MM.1S (cell line): Measurements from ENCODE around the gene LIN7A.

Experiments
- DNase-seq: peaks from one replicate; pipeline ENCODE4 v3.0.0-alpha.2; 2015
- H2AFZ ChIP-seq: fragments of 300-600 bp; sonication (generic); 2 replicates; pipeline ENCODE4 v1.6.0; 2016; ENCODE audit warnings: antibody characterized with exemption, low read length
- H3F3A ChIP-seq: fragments of 300-600 bp; sonication (generic); 2 replicates; pipeline ENCODE4 v1.6.1; 2016; ENCODE audit warnings: mild to moderate bottlenecking, antibody characterized with exemption, low read length, moderate library complexity, mixed read lengths; ENCODE audit not compliant: insufficient read depth
- H3K27ac ChIP-seq: fragments of 300-600 bp; sonication (generic); 2 replicates; pipeline ENCODE4 v1.5.1; 2016; ENCODE audit warnings: mild to moderate bottlenecking, low read length
- H3K27me3 ChIP-seq: fragments of 300-600 bp; sonication (generic); replicated peaks from 2 replicates; pipeline ENCODE4 v1.6.0; 2016; ENCODE audit warnings: low read length; ENCODE audit not compliant: insufficient read depth
- H3K36me3 ChIP-seq: fragments of 300-600 bp; sonication (generic); replicated peaks from 2 replicates; pipeline ENCODE4 v1.6.1; 2016; ENCODE audit warnings: mild to moderate bottlenecking, low read length, mixed read lengths; ENCODE audit not compliant: insufficient read depth
- H3K4me1 ChIP-seq: fragments of 300-600 bp; sonication (generic); 2 replicates; pipeline ENCODE4 v1.6.1; 2016; ENCODE audit warnings: low read length, mixed read lengths
- H3K4me2 ChIP-seq: fragments of 300-600 bp; sonication (generic); 2 replicates; pipeline ENCODE4 v1.6.0; 2016; ENCODE audit warnings: low read depth, low read length
- H3K4me3 ChIP-seq: fragments of 300-600 bp; sonication (generic); 2 replicates; pipeline ENCODE4 v1.5.1; 2016; ENCODE audit warnings: low read length, mixed read lengths
- H3K79me2 ChIP-seq: fragments of 300-600 bp; sonication (generic); 2 replicates; pipeline ENCODE4 v1.6.1; 2016; ENCODE audit warnings: mixed run types, low read length, mixed read lengths
- H3K9ac ChIP-seq: fragments of 300-600 bp; sonication (generic); 2 replicates; pipeline ENCODE4 v1.6.1; 2016; ENCODE audit warnings: low read length, mixed read lengths
- H3K9me2 ChIP-seq: fragments of 300-600 bp; sonication (generic); replicated peaks from 2 replicates; pipeline ENCODE4 v1.6.1; 2016; ENCODE audit warnings: mild to moderate bottlenecking, low read length, mixed read lengths; ENCODE audit not compliant: insufficient read depth
- H3K9me3 ChIP-seq: fragments of 300-600 bp; sonication (generic); replicated peaks from 2 replicates; pipeline ENCODE4 v1.6.1; 2016; ENCODE audit warnings: mild to moderate bottlenecking, low read length, mixed read lengths; ENCODE audit not compliant: insufficient read depth
- H4K20me1 ChIP-seq: fragments of 300-600 bp; sonication (generic); 2 replicates; pipeline ENCODE4 v1.6.1; 2016; ENCODE audit warnings: mild to moderate bottlenecking, low read length, moderate library complexity, mixed read lengths; ENCODE audit not compliant: insufficient read depth
- EZH2 ChIP-seq: fragments of 300-600 bp; sonication (generic); optimal IDR thresholded peaks from 2 replicates; pipeline ENCODE3; 2017; ENCODE audit warnings: low read depth, mild to moderate bottlenecking, antibody characterized with exemption, low read length, mixed read lengths
- EZH2phosphoT487 ChIP-seq: fragments of 300-600 bp; sonication (generic); IDR thresholded peaks from 2 replicates; pipeline ENCODE4 v1.6.1; 2018; ENCODE audit warnings: antibody characterized with exemption, low read length
- TF ChIP-seq, protein P1 (sequence below): fragments of 300-600 bp; sonication (generic); IDR thresholded peaks from 2 replicates; pipeline ENCODE4 v1.5.1; 2016; ENCODE audit warnings: antibody characterized with exemption, low read length, mixed read lengths

LIN7A gene

DNA sequence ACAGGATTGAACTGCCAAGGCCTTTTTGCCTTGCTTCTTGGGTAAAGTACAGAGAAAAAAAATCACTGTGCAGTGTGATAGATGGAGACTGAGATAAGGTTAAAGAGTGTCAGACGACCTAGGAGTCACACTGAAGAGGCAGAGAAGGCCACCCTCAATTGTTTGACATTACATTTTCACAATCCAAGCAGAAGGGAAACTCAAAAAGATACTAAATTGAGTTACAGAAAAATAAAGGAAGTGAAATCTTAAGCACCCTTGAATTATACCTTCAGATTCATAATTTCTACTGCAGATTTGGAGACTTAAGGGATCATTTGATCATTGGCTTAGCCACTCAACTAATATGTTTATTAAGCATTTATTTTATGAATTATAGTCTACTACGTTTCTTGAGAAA, 123.9 kb downstream of the LIN7A start:
- no peak overlapping the region for H2AFZ ChIP-seq
- no peaks in the 10 kb centered on the region for H3K36me3 ChIP-seq
- no peak overlapping the region for H3K4me3 ChIP-seq
- no peak overlapping the region for H3K9ac ChIP-seq
- no peaks in the 10 kb centered on the region for H3K27me3 ChIP-seq
- H4K20me1 ChIP-seq, result no peaks in the 10 kb centered on the region
- no peaks in the 10 kb centered on the region for H3K79me2 ChIP-seq
- no peaks in the 10 kb centered on the region for H3K9me2 ChIP-seq
- TF ChIP-seq EZH2 (no peak), EZH2phosphoT487 (no peak)
- TF ChIP-seq, protein P1, sequence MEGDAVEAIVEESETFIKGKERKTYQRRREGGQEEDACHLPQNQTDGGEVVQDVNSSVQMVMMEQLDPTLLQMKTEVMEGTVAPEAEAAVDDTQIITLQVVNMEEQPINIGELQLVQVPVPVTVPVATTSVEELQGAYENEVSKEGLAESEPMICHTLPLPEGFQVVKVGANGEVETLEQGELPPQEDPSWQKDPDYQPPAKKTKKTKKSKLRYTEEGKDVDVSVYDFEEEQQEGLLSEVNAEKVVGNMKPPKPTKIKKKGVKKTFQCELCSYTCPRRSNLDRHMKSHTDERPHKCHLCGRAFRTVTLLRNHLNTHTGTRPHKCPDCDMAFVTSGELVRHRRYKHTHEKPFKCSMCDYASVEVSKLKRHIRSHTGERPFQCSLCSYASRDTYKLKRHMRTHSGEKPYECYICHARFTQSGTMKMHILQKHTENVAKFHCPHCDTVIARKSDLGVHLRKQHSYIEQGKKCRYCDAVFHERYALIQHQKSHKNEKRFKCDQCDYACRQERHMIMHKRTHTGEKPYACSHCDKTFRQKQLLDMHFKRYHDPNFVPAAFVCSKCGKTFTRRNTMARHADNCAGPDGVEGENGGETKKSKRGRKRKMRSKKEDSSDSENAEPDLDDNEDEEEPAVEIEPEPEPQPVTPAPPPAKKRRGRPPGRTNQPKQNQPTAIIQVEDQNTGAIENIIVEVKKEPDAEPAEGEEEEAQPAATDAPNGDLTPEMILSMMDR, result no peak
- H3K27ac ChIP-seq, result no peak overlapping the region
- H3F3A ChIP-seq, result peaks cover 6% of the 10 kb centered on the region; the same call in 1 of the 2 replicates
- H3K4me1 ChIP-seq, result peaks cover 40% of the 10 kb centered on the region
- no peak for DNase-seq
- H3K9me3 ChIP-seq, result no peaks in the 10 kb centered on the region
- no peak overlapping the region for H3K4me2 ChIP-seq

DNA sequence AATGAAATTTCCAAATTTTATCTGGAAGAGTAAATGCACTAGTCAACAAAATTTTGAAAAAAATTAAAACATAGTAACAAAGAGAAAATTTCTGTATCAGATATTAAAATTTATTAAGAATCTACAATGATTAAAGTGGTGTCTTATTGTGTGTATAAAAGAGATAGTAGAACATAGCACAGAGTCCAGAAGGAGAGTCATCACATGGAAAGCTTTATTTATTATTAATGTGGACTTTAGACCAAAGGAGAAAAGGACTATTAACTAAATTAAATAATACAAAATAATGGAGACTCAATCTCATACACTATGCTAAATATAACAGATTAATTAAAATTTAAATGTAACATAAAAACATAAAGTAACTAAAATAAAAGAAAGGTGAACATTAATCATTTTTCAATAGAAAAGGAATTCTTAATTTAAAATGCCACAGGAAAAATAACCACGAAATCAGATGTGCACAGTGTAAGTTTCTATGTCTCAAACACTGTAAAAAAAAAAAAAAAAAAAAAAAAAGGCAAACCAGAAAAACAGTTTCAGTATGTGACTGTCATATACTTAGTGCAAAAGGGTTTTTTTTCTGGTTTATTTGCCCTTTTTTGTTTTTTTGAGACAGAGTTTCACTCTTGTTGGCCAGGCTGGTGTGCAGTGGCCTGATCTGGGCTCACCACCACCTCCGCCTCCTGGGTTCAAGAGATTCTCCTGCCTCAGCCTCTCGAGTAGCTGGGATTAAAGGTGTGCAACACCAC, 125.6 kb downstream of the LIN7A start:
- peak overlapping the region; percentile 13; the same call in 1 of the 2 replicates for H3K4me2 ChIP-seq
- peaks cover 15% of the 10 kb centered on the region; the same call in 1 of the 2 replicates for H3F3A ChIP-seq
- no peak overlapping the region for H3K9ac ChIP-seq
- H3K9me2 ChIP-seq, result no peaks in the 10 kb centered on the region
- no peaks in the 10 kb centered on the region for H3K27me3 ChIP-seq
- H3K79me2 ChIP-seq, result no peaks in the 10 kb centered on the region
- no peak overlapping the region for H3K4me3 ChIP-seq
- no peaks in the 10 kb centered on the region for H3K36me3 ChIP-seq
- H2AFZ ChIP-seq, result no peak overlapping the region
- H3K9me3 ChIP-seq, result no peaks in the 10 kb centered on the region
- no peaks in the 10 kb centered on the region for H4K20me1 ChIP-seq
- peak overlapping the region; percentile 35; the same call in 1 of the 2 replicates for H3K27ac ChIP-seq
- peaks cover 37% of the 10 kb centered on the region for H3K4me1 ChIP-seq
- TF ChIP-seq EZH2phosphoT487 (no peak), EZH2 (no peak)
- TF ChIP-seq, protein P1, result no peak
- peak; percentile 70 for DNase-seq

DNA sequence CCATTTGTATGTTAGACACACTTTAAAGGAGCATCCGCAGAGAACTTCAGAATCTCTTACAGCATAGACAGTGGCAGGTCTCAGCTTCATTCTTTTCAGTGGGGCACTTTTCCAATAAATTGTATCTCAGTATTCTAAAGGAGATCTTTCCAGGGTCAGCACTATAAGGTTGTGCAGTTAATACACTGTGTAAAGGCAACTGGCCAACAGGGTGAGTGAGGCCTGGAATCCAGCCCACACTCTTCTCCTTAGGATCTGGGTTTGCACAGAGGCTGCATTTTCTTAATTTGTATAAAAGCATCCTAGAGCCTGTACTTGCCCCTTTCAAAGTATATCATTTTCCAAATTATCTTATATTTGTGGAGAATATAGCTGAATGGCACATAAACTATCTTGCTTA, 126.9 kb downstream of the LIN7A start:
- Histone ChIP-seq H3K9me2 (no peaks in the 10 kb centered on the region), H3K4me2 (no peak overlapping the region), H2AFZ (no peak overlapping the region), H4K20me1 (no peaks in the 10 kb centered on the region), H3K9me3 (no peaks in the 10 kb centered on the region), H3K27ac (no peak overlapping the region), H3K4me3 (no peak overlapping the region), H3K79me2 (no peaks in the 10 kb centered on the region), H3K27me3 (no peaks in the 10 kb centered on the region), H3F3A (peaks cover 15% of the 10 kb centered on the region; the same call in 1 of the 2 replicates), H3K36me3 (no peaks in the 10 kb centered on the region), H3K4me1 (peaks cover 37% of the 10 kb centered on the region), H3K9ac (no peak overlapping the region)
- TF ChIP-seq EZH2phosphoT487, result no peak
- TF ChIP-seq, protein P1, result no peak
- TF ChIP-seq EZH2, result no peak
- no peak for DNase-seq
